GM18867 (cell line): ENCODE measurements around the gene CNPY3.
"Not testable (repeated sequence)": the region's sequence is repeated elsewhere in the genome, so short reads cannot be mapped to it uniquely, and the experiment has no call there.

Source experiments
- ATAC-seq: cut with Tn5 transposase; IDR thresholded peaks from one replicate; pipeline ENCODE4 v1.9.1; 2021; ENCODE audit warnings: mild to moderate bottlenecking, moderate library complexity; ENCODE audit not compliant: unreplicated experiment

CNPY3 gene

DNA sequence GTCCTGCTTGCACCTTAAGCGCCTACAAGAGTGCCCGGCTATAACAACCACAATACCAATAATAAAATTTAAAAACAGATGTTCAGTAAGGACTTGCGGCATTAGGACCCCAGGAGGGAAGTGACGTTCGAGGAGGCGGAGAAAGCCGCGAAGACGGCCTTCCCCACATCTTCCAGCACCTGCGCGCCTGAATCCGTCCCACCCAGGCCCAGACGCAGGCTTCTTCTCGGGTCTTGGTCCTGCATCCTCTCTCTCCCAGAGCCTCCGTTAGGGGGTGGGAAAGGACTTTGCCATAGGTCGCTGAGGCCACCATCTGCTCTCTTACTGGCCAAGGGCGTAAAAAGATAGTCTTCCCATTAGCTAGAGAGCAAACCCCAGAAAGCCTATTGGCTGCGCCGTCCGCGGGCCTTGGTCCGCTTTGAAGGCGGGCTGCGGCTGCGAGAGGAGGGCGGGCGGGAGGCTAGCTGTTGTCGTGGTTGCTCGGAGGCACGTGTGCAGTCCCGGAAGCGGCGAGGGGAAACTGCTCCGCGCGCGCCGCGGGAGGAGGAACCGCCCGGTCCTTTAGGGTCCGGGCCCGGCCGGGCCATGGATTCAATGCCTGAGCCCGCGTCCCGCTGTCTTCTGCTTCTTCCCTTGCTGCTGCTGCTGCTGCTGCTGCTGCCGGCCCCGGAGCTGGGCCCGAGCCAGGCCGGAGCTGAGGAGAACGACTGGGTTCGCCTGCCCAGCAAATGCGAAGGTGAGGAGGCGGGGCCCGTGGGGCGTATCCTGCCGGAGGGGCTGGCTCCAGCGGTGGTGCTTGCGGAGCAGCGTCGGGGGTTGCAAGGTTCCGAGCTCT is at the start of gene CNPY3:
TSS of gene CNPY3 (plus strand) at position 495 of the 835 bp plus-strand sequence. CDS start at position 586, 91 bp downstream.
- peak; percentile 73 for ATAC-seq

DNA sequence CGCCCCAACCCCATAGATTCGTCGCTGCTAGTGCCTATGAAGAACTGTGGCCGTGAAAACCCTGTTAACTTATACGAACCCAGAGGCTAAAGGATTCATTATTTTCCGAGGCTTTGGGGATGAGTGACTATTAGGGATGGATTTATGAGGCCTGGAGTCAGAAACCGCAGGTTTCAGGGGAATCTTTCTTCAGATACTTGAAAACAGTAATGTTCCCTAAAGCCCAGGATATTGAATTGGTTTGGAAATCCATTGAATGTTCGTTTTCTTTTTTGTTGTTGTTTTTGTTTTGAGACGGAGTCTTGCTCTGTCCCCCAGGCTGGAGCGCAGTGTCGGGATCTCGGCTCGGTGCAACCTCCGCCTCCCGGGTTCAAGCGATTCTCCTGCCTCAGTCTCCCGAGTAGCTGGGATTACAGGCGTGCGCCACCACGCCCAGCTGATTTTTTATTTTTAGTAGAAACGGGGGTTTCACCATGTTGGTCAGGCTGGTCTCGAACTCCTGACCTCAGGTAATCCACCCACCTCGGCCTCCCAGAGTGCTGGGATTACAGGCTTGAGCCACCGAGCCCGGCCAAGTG is 49.0 kb upstream of the CNPY3 start:
- not testable (repeated sequence) for ATAC-seq

DNA sequence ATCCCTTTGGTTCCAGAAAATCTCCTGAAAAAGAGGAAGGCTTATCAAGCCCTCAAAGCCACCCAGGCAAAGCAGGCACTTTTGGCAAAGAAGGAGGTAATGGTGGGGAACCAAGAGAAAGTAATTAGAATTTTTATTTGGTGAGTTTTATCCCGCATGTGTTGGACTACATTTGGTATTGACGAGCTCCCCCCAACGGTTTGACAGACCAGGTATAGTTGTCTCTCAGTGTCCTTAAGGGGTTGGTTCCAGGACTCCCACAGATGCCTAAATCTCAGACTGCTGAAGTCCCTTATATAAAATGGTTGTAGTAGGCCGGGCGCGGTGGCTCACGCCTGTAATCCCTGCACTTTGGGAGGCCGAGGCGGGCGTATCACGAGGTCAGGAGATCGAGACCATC is 48.4 kb upstream of the CNPY3 start:
- ATAC-seq = not testable (repeated sequence)

DNA sequence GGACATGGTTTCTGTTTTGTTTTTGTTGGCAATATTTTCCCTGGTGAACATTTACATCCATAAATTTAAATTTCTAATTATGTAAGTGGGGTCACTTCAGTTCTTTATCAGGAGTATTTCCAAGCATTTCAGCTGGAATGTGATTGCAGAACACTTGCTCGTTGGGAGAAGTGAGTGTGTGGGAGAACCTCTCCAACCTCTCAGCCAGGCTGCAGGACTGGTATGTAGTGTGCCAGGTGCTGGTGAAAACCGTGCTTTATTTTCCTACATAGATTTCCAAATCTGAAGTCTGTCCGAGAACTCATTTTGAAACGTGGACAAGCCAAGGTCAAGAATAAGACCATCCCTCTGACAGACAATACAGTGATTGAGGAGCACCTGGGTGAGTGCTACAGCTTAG is 43.6 kb upstream of the CNPY3 start:
- ATAC-seq = no peak

DNA sequence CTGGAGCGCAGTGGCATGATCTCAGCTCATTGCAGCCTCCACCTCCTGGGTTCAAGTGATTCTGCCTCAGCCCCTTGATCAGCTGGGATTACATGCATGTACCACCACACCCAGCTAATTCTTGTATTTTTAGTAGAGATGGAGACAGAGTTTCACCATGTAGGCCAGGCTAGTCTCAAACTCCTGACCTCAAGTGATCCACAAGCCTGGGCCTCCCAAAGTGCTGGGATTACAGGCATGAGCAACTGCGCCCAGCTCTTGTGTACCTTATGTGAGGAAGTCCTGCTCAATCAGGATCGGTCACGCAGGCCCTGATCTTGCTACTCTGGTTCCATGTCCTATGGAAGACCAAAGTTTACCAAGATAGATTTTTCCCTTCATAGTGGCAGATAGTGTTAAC is 41.1 kb upstream of the CNPY3 start:
- ATAC-seq = not testable (repeated sequence)

DNA sequence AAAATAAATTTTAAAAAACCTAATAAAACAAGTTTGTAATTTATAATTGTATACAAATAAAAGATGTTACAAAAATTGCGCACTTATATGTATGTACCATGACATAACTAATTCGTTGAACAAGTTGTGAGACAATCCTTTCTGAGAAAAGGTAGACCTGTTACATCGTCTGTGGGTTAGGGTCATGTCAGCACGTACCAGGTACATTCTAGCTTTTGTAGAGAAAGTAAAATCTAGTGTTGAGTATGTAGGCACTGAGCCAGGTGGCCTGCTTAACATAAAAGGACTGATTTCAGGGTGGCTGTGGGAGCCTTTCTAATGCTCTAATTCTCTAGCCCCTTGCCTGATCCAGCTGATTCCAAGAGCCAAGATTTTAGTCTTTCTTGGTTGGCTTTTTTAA is 39.5 kb upstream of the CNPY3 start:
- ATAC-seq = no peak

DNA sequence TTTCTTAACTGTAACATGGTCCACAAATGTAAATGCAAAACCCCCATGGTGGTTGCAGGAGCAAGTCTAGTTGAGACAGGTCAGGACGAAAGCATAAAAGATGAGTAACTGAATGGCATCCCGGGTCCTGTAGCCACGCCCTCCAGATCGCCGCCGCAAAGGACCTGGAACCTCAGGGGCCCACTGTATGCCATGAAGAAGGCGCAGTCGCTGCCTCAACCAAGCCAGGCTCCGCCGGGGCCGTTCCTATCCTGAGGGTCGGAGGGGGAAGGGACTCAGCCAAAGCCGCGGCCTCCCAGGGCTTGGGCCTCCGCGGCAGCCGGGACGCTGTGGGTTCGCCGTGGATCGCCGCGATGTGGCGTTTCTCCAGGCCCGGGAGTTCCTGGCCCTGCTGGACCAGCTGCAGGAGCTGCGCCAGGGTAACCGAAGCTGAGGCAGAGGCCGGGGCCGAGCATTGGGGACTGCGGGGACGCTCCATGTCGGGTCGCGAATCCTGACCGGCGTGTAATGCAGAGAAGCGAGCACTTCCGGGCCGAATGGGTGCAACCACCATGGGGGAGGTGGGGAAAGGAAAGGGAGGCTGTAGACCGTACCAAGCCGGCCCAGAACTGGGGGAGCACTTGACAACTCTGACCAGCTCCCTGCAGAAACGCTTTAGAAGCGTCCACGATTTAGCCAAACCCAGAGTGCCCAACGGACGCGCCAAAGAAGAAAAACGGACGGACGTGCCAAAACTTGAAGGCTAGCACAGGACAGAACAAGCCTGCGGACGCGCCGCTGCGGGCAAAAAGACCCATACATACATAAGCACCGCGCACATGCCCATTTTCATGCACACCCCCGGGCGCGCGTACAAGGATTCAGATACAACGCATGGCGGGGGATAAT is 38.7 kb upstream of the CNPY3 start:
- peak; percentile 93 for ATAC-seq

DNA sequence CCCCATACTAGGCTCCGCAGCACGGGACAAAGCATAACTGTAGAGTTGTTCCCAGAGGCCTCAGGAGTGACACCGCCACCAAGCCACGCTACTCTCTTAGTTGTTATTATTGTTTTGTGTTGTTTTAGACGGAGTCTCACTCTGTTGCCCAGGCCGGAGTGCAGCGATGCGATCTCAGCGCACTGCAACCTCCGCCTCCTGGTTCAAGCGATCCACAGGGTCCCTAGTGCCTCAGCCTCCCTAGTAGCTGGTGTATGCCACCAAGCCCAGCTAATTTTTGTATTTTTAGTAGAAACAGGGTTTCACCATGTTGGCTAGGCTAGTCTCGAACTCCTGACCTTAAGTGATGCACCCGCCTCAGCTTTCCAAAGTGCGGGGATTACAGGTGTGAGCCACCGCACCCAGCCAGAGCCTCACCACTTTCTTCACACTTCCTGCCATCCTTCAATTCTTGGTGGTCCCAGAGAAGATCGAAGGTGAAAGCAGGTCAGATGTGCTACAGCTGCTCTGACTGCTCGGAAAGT is 38.0 kb upstream of the CNPY3 start:
- ATAC-seq = no peak

DNA sequence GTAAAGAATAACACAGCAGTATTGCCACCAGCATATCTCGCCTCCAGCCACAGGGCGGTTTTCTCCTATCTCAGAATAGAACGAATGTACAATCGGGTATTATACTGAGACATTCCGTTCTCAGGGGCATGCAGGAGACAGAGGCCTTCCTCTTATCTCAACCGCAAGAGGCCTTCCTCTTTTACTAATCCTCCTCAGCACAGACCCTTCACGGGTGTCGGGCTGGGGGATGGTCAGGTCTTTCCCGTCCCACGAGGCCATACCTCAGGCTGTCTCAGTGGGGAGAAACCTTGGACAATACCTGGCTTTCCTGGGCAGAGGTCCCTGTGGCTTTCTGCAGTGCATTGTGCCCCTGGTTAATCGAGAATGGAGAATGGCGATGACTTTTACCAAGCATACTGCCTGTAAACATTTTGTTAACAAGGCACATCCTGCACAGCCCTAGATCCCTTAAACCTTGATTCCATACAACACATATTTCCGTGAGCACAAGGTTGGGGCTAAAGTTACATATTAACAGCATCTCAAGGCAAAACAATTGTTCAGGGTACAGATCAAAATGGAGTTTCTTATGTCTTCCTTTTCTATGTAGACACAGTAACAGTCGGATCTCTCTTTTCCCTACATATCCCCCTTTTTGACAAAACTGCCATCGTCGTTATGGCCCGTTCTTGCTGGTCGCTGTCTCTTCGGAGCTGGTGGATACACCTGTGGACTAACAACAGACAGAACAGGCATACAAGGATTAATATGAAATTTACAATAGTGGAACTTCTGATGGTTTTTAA is 35.0 kb upstream of the CNPY3 start:
- ATAC-seq = not testable (repeated sequence)

DNA sequence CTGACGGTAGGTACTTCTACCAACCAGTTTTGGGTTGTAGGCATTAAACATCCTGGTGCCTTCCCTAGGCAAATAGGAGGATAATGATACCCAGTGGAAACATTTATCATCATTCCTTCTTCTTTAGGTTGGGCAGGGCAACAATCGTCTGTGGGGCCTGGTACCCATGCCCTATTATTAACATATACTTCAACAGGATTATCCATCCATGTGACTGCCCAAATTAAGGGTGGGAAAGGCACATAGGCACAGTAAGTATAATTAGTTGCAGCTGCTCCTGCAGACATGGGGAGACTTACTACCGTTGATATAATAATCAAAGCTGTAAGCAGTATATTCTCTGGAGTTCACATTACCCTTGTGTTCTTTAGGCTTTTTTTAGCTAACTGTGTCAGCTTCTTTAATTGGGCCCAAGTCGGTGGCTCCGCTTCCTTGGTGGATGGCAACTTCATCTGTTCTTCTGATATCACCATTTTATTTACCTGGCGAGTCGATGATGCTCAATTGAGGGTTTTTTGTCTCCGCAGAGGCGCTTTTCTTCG is 33.0 kb upstream of the CNPY3 start:
- no peak for ATAC-seq

DNA sequence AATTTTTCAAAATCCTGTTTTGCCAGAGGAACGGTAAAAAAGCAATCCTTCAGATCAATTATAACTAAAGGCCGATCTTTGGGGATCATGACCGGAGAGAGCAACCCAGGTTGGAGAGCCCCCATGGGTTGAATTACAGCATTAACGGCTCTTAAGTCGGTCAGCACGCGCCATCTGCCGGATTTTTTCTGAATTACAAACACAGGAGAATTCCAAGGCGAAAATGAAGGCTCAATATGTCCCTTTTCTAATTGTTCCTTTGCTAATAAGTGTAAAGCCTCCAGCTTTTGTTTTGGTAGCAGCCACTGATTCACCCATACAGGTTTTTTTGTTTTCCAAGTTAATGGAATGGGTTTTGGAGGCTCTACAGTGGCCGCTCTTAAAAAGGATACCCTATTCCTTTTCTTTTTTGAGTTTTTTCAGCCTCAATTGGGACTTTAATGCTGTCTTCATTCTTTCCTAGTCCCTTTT is 30.4 kb upstream of the CNPY3 start:
- no peak for ATAC-seq

DNA sequence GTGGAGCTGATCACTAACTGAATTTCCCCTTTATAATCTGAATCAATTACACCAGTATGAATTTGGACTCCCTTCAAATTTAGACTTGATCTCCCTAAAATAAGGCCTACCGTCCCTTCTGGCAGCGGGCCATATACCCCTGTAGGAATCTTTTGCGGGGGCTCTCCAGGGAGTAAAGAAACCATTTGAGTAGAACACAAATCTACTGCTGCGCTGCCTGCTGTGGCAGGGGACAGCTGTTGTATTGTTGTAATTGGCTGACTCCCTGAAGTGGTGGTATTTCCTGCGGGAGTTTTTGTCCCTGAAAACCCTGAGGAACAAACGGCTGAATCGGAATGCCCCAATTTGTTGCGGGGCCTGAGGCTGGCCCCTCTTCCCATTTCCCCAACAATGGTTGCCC is 29.4 kb upstream of the CNPY3 start:
- no peak for ATAC-seq

DNA sequence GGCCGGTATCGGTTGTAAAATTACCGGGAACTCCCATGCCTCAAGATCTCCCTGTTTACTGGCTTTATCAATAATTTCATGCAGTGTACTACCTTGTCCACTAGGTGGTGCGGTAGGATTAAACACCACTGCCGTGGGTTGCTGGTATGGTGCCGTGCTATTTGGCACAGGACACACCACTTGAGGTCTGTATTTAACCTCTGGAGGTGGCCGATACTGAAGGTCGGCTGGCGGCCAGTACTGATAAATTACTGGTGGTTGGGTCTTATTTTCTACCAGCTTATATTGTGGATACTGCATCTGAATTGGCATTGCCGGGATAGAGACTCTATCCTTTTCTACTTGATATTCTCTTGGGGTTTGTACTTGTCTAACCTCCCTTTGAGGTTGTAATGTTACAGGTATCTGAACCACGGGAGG is 27.7 kb upstream of the CNPY3 start:
- ATAC-seq = peak; percentile 58

DNA sequence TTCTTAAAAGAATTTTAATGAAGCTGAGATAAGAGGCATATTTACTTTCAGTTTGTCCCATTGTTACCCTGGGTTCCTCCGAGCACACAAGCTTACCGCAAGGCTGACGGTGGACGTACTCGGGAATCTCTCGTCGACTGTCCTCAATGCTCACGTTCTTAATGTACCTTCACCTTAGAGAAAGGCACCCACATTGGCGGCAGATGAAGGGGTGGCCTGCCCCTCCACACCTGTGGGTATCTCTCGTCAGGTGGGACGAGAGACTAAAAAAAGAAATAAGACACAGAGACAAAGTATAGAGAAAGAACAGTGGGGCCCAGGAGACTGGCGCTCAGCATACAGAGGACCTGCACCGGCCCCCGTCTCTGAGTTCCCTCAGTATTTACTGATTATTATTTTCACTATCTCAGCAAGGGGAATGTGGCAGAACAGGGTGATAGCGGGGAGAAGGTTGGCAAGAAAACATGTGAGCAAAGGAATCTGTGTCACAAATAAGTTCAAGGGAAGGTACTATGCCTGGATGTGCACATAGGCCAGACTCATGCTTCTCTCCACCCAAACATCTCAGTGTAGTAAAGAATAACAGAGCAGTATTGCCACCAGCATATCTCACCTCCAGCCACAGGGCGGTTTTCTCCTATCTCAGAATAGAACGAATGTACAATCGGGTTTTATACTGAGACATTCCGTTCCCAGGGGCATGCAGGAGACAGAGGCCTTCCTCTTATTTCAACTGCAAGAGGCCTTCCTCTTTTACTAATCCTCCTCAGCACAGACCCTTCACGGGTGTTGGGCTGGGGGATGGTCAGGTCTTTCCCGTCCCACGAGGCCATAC is 26.6 kb upstream of the CNPY3 start:
- not testable (repeated sequence) for ATAC-seq

DNA sequence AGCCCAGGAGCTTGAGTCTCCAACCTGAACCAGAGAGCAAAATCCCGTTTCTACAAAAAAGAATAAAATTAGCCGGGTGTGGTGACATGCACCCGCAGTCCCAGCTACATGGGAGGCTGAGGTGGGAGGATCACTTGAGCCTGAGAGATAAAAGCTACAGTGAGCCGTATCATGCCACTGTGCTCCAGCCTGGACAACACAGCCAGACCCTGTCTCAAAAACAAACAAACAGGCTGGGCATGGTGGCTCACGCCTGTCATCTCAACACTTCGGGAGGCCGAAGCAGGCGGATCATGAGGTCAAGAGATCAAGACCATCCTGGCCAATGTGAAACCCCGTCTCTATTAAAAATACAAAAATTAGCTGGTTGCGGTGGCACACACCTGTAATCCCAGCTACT is 24.8 kb upstream of the CNPY3 start:
- no peak for ATAC-seq

DNA sequence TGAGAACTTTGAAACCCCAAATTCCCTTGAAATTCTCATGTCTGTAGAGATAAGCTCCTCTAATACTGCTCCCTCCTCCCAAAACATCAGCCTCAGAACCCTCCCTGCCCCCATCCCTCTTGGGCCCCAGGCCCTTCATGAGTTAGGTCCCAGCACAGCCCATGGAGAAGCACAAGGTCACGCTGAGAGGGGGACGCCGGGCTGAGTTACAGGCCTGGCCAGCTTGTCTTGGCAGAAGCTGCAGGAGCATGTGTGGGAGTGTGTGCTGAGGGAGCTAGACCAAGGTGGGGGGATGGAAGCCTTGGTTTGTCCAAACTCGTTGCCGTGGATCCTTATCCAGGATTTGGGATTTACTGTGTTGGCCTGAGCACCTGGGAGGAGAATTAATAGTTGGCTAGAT is 21.9 kb upstream of the CNPY3 start:
- no peak for ATAC-seq

DNA sequence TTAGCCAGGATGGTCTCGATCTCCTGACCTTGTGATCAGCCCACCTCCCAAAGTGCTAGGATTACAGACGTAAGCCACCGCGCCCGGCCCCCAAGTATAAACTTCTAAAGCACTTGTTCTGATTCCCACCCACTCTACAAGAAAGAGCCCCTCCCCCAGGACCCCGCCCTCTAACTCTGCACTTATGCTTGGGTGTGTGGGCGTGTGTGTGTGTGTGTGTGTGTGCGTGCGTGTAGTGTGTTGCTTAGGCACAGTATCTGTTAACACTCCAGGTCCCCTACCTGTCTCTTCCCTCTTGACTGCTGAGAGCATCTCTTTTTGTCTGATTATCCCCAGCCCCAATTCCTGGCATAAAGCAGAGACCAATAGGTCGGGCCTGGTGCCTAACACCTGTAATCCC is 19.4 kb upstream of the CNPY3 start:
- ATAC-seq = no peak

DNA sequence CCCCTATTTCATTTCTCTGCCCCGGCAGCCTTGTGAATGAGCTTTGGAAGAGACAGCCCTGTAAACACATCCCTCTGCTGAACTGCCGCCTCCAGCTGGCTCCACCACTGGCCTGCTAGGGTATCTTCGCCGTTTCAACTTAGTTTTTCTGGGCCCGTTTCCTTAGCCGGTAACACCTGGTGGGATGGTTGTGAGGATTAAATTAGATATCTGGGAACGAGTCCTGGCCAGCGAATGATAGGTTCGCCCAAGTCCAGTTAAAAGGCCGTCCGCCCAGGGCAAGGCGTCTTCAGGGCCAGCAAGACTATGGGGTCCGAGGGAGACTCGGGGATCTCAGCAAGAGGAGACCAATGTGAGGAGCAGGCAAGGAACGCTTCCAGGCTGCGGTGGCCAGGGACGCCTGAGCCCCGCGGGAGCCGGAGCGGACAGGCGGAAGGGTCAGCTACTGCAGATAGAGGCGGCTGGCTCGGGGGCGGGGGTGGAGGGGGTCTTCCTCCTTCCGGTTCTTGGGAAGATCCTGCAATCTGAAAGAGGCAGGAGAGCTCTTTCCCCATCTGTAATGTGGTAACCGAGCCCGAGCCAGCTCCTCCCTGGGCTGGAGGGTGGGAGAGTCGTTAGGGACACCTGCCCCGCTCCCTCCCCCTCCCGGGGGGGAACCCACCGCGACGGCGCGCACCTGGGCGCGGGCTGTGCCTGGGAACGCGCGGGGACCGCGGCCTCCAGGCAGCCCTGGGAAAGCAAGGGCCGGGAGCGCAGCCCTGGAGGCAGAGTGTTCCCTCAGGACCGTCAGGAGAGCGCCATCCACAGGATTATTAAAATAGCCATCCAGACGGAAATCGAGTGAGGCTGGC is 17.9 kb upstream of the CNPY3 start:
- no peak for ATAC-seq
